GM12878 (cell line): ENCODE measurements around the gene P2RY11. TPM values are rescaled to one million over a fixed set of nuclear protein-coding genes. Genes with fewer than 3 reads are reported as not detected.

Source experiments
- ATAC-seq: fragments of 200-7000 bp; cut with Tn5 transposase; 3 replicates; pipeline ENCODE4 v1.9.1; 2020; ENCODE audit warnings: mild to moderate bottlenecking, moderate library complexity
- BruUV-seq: library from RNA; stranded (reverse); fragments of 400-500 nt; replicated peaks from 2 replicates; lab custom pipeline; 2021; lab: Mats Ljungman, UMichigan
- CTCF ChIA-PET: fragments of 300-600 bp; sonication (Branson Sonifier 250); formaldehyde crosslinking; extraction: SDS; loops from one replicate; lab custom pipeline; 2021; ENCODE audit warnings: inconsistent platforms; lab: Yijun Ruan, JAX
- POLR2A ChIA-PET: fragments of 350-600 bp; formaldehyde crosslinking; extraction: SDS; loops from one replicate; lab custom pipeline; 2021; ENCODE audit warnings: inconsistent platforms; lab: Charles Lee
- RAD21 ChIA-PET: fragments of 300-600 bp; sonication (Branson Sonifier 250); formaldehyde crosslinking; loops from one replicate; lab custom pipeline; 2023; ENCODE audit warnings: antibody characterized with exemption; ENCODE audit not compliant: unreplicated experiment; lab: Charles Lee
- SMC1A ChIA-PET: fragments of 300-600 bp; sonication (Branson Sonifier 250); formaldehyde crosslinking; loops from one replicate; lab custom pipeline; 2023; ENCODE audit not compliant: unreplicated experiment, uncharacterized antibody; lab: Charles Lee
- DNase-seq: peaks from one replicate; pipeline ENCODE4 v3.0.0-alpha.2; 2011; ENCODE audit warnings: low read depth, low spot score
- FAIRE-seq: peaks from 3 replicates; lab custom pipeline; 2011; peaks lifted over from hg19 to GRCh38; lab: Jason Lieb, UNC
- H2AFZ ChIP-seq: 2 replicates; pipeline ENCODE4 v1.6.0; 2011; ENCODE audit warnings: low read depth, low read length, control low read depth; ENCODE audit not compliant: control insufficient read depth
- H3K27ac ChIP-seq: 2 replicates; pipeline ENCODE4 v1.5.1; 2011; ENCODE audit warnings: control low read depth; ENCODE audit not compliant: control insufficient read depth, insufficient read depth
- H3K27me3 ChIP-seq, 2 experiments: replicated peaks in 1 of 2; 2 replicates each; pipeline versions ENCODE4 v1.6.0 to v1.6.1; 2011; ENCODE audit warnings: low read length in 1 of 2; ENCODE audit not compliant: control insufficient read depth in 2 of 2, insufficient read depth in 2 of 2
- H3K36me3 ChIP-seq, 2 experiments: 2 replicates each; pipeline ENCODE4 v1.5.1; 2011; ENCODE audit warnings: low read length in 1 of 2; ENCODE audit not compliant: control insufficient read depth in 2 of 2, insufficient read depth in 2 of 2
- H3K4me1 ChIP-seq: 2 replicates; pipeline ENCODE4 v1.6.1; 2011; ENCODE audit warnings: mild to moderate bottlenecking, low read length, moderate library complexity, mixed read lengths; ENCODE audit not compliant: control insufficient read depth, insufficient read depth
- H3K4me2 ChIP-seq: 2 replicates; pipeline ENCODE4 v1.6.0; 2011; ENCODE audit warnings: control low read depth; ENCODE audit not compliant: control insufficient read depth, insufficient read depth
- H3K4me3 ChIP-seq: fragments of 200-600 bp; sonication (generic); 2 replicates; pipeline ENCODE4 v1.5.1; 2016
- H3K79me2 ChIP-seq: 2 replicates; pipeline ENCODE4 v1.6.0; 2011; ENCODE audit warnings: low read length; ENCODE audit not compliant: control insufficient read depth, insufficient read depth
- H3K9ac ChIP-seq: 2 replicates; pipeline ENCODE4 v1.8.0; 2011; ENCODE audit warnings: low read length, control low read depth, mixed read lengths; ENCODE audit not compliant: control insufficient read depth, insufficient read depth
- H3K9me3 ChIP-seq: replicated peaks from 3 replicates; pipeline ENCODE4 v1.5.1; 2011; ENCODE audit warnings: mild to moderate bottlenecking, low read length; ENCODE audit not compliant: control insufficient read depth, insufficient read depth
- H4K20me1 ChIP-seq: 2 replicates; pipeline ENCODE4 v1.6.0; 2011; ENCODE audit not compliant: control insufficient read depth, insufficient read depth
- BACH1 ChIP-seq: fragments of 450-650 bp; IDR thresholded peaks from 2 replicates; pipeline ENCODE4 v1.6.1; 2017; ENCODE audit warnings: mild to moderate bottlenecking, borderline replicate concordance
- CBFB ChIP-seq: IDR thresholded peaks from 2 replicates; pipeline ENCODE4 v1.6.1; 2016; ENCODE audit warnings: antibody characterized with exemption, low read depth
- CHD2 ChIP-seq: IDR thresholded peaks from 2 replicates; pipeline ENCODE4 v1.6.1; 2011; ENCODE audit warnings: low read depth, low read length, improper control_type of control experiment, borderline replicate concordance
- DPF2 ChIP-seq: fragments of 450-650 bp; IDR thresholded peaks from 2 replicates; pipeline ENCODE4 v1.6.1; 2017; ENCODE audit warnings: mild to moderate bottlenecking
- EGR1 ChIP-seq, 2 experiments: IDR thresholded peaks; 1 replicate in 1 of 2; 2 replicates in 1 of 2; pipeline ENCODE4 v1.6.1; 2011 to 2012; ENCODE audit warnings: low read depth in 2 of 2, low read length in 2 of 2, borderline replicate concordance in 1 of 2, mild to moderate bottlenecking in 1 of 2, moderate library complexity in 1 of 2
- HDGF ChIP-seq: fragments of 450-650 bp; IDR thresholded peaks from 2 replicates; pipeline ENCODE4 v1.6.1; 2016; ENCODE audit warnings: antibody characterized with exemption
- NFXL1 ChIP-seq: fragments of 450-650 bp; IDR thresholded peaks from 2 replicates; pipeline ENCODE4 v1.6.1; 2017; ENCODE audit warnings: antibody characterized with exemption, mild to moderate bottlenecking, borderline replicate concordance
- NR2C1 ChIP-seq: fragments of 450-650 bp; IDR thresholded peaks from 2 replicates; pipeline ENCODE4 v1.6.1; 2017; ENCODE audit warnings: antibody characterized with exemption, mild to moderate bottlenecking, moderate library complexity
- NRF1 ChIP-seq: conservative IDR thresholded peaks from 2 replicates; pipeline ENCODE4 v1.6.1; 2011; ENCODE audit warnings: mild to moderate bottlenecking, low read depth, low read length, improper control_type of control experiment
- POLR2A ChIP-seq: IDR thresholded peaks from 2 replicates; pipeline ENCODE4 v1.6.1; 2011; ENCODE audit warnings: low read depth, mild to moderate bottlenecking, low read length
- POLR2AphosphoS2 ChIP-seq: IDR thresholded peaks from 2 replicates; pipeline ENCODE4 v1.6.1; 2011; ENCODE audit warnings: low read depth, mild to moderate bottlenecking, low read length, improper control_type of control experiment, moderate library complexity
- POU2F2 ChIP-seq: IDR thresholded peaks from 3 replicates; pipeline ENCODE4 v1.6.1; 2011; ENCODE audit warnings: low read depth, mild to moderate bottlenecking, low read length, borderline replicate concordance
- SRF ChIP-seq, 2 experiments: IDR thresholded peaks; 2 replicates each; pipeline ENCODE4 v1.6.1; 2011; ENCODE audit warnings: low read depth in 2 of 2, low read length in 2 of 2, mild to moderate bottlenecking in 1 of 2, moderate library complexity in 1 of 2
- TCF12 ChIP-seq: IDR thresholded peaks from 2 replicates; pipeline ENCODE4 v1.6.1; 2011; ENCODE audit warnings: low read depth, mild to moderate bottlenecking, low read length
- ZBED1 ChIP-seq: IDR thresholded peaks from 2 replicates; pipeline ENCODE4 v1.6.1; 2016; ENCODE audit warnings: borderline replicate concordance
- WGBS: methylation state at CpG from one replicate; pipeline ENCODE4 v1.1.6; 2016; ENCODE audit warnings: low lambda C conversion rate; ENCODE audit not compliant: insufficient replicate concordance, insufficient coverage; ENCODE audit errors: missing lambda C conversion rate; 5-methylcytosine and 5-hydroxymethylcytosine counted together
- in situ Hi-C: fragments of 300-500 bp; cut with MboI; formaldehyde crosslinking; loops from 9 replicates; pipeline ENCODE4 v1.14.3; 2018; ENCODE audit warnings: mixed read lengths
- intact Hi-C: fragments of 100-400 bp; cut with micrococcal nuclease; formaldehyde crosslinking; loops from one replicate; pipeline ENCODE4 v1.14.2; 2022; ENCODE audit not compliant: unreplicated experiment
- polyA plus RNA-seq, 11 experiments: library from polyadenylated mRNA; depleted of rRNA in 4 of 11; unstranded in 6 of 11; stranded (reverse) in 5 of 11; fragments of >200 nt; fragmentation: Nextera tagmentation in 4 of 11; fragmentation: Illumina TruSeq in 1 of 11; extraction: Ambion mirVana in 4 of 11; extraction: Trizol in 1 of 11; gene quantifications; 1 replicate in 1 of 11; 2 replicates in 10 of 11; pipeline versions ENCODE4 v1.2.1 to v1.2.3, GENCODE V29; 2011 to 2016; ENCODE audit warnings: inconsistent platforms in 2 of 11, missing spikeins in 2 of 11, low read depth in 1 of 11
- total RNA-seq, 4 experiments: library from RNA; depleted of rRNA in 3 of 4; stranded (reverse); fragments of >200 nt in 3 of 4; fragmentation: Illumina TruSeq in 1 of 4; extraction: Trizol in 1 of 4; gene quantifications; 2 replicates each; pipeline versions ENCODE4 v1.2.1 to v1.2.3, GENCODE V29; 2013 to 2021
- TF ChIP-seq, protein P1 (sequence below): fragments of 450-650 bp; IDR thresholded peaks from 2 replicates; pipeline ENCODE4 v1.6.1; 2017; ENCODE audit warnings: mild to moderate bottlenecking
- TF ChIP-seq, protein P2 (sequence below): fragments of 450-650 bp; IDR thresholded peaks from 2 replicates; pipeline ENCODE4 v1.6.1; 2017; ENCODE audit warnings: borderline replicate concordance
- TF ChIP-seq, protein P3 (sequence below): IDR thresholded peaks from 2 replicates; pipeline ENCODE4 v1.6.1; 2011; ENCODE audit warnings: mild to moderate bottlenecking, low read depth, low read length, moderate library complexity; ENCODE audit not compliant: insufficient replicate concordance

The P2RY11 gene
- total and polyA plus RNA-seq, 10 of the 15 experiments (the other 5 are each of a cell fraction or from before 2014, with no cell fraction given) = 0.14 to 46.5 (median 7.6) TPM

DNA sequence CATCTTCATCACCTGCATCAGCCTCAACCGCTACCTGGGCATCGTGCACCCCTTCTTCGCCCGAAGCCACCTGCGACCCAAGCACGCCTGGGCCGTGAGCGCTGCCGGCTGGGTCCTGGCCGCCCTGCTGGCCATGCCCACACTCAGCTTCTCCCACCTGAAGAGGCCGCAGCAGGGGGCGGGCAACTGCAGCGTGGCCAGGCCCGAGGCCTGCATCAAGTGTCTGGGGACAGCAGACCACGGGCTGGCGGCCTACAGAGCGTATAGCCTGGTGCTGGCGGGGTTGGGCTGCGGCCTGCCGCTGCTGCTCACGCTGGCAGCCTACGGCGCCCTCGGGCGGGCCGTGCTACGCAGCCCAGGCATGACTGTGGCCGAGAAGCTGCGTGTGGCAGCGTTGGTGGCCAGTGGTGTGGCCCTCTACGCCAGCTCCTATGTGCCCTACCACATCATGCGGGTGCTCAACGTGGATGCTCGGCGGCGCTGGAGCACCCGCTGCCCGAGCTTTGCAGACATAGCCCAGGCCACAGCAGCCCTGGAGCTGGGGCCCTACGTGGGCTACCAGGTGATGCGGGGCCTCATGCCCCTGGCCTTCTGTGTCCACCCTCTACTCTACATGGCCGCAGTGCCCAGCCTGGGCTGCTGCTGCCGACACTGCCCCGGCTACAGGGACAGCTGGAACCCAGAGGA is 2.6 kb downstream of the P2RY11 start:
- TF ChIP-seq BACH1 = peak; percentile 12; the same call in 1 of the 2 replicates
- TF ChIP-seq TCF12 = no peak
- no peak for TF ChIP-seq NFXL1
- peak; percentile 8; the same call in 1 of the 2 replicates for TF ChIP-seq ZBED1
- TF ChIP-seq EGR1 (IDR thresholded peaks at IDR 0.05; ENCODE audit: borderline replicate concordance in 1 of 2, low read depth in 2 of 2, low read length in 2 of 2) = peak in 1 of 2 experiments; percentile 17; a peak in 1 of 3 replicates
- no peak for TF ChIP-seq NRF1
- TF ChIP-seq NR2C1 = no peak
- TF ChIP-seq POLR2A = peak; percentile 35
- no peak for TF ChIP-seq DPF2
- TF ChIP-seq, protein P1, sequence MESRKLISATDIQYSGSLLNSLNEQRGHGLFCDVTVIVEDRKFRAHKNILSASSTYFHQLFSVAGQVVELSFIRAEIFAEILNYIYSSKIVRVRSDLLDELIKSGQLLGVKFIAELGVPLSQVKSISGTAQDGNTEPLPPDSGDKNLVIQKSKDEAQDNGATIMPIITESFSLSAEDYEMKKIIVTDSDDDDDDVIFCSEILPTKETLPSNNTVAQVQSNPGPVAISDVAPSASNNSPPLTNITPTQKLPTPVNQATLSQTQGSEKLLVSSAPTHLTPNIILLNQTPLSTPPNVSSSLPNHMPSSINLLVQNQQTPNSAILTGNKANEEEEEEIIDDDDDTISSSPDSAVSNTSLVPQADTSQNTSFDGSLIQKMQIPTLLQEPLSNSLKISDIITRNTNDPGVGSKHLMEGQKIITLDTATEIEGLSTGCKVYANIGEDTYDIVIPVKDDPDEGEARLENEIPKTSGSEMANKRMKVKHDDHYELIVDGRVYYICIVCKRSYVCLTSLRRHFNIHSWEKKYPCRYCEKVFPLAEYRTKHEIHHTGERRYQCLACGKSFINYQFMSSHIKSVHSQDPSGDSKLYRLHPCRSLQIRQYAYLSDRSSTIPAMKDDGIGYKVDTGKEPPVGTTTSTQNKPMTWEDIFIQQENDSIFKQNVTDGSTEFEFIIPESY = peak; percentile 3; the same call in 1 of the 2 replicates
- peak; percentile 45; the same call in 2 of the 3 replicates for TF ChIP-seq POU2F2
- TF ChIP-seq CHD2 = no peak
- TF ChIP-seq CBFB = 0 out of 2 replicates have a peak, but pooled peaks have one; percentile 17
- TF ChIP-seq, protein P2, sequence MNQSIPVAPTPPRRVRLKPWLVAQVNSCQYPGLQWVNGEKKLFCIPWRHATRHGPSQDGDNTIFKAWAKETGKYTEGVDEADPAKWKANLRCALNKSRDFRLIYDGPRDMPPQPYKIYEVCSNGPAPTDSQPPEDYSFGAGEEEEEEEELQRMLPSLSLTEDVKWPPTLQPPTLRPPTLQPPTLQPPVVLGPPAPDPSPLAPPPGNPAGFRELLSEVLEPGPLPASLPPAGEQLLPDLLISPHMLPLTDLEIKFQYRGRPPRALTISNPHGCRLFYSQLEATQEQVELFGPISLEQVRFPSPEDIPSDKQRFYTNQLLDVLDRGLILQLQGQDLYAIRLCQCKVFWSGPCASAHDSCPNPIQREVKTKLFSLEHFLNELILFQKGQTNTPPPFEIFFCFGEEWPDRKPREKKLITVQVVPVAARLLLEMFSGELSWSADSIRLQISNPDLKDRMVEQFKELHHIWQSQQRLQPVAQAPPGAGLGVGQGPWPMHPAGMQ = no peak
- TF ChIP-seq, protein P3, sequence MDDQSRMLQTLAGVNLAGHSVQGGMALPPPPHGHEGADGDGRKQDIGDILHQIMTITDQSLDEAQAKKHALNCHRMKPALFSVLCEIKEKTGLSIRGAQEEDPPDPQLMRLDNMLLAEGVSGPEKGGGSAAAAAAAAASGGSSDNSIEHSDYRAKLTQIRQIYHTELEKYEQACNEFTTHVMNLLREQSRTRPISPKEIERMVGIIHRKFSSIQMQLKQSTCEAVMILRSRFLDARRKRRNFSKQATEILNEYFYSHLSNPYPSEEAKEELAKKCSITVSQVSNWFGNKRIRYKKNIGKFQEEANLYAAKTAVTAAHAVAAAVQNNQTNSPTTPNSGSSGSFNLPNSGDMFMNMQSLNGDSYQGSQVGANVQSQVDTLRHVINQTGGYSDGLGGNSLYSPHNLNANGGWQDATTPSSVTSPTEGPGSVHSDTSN = peak; percentile 8
- TF ChIP-seq POLR2AphosphoS2 = 0 out of 2 replicates have a peak, but pooled peaks have one; percentile 82
- TF ChIP-seq HDGF = no peak
- 0 out of 4 replicates have a peak, but pooled peaks of 1 of the 2 experiments have one; percentile 16 for TF ChIP-seq SRF (IDR thresholded peaks at IDR 0.05; ENCODE audit: low read depth in 2 of 2, low read length in 2 of 2)
- H4K20me1 ChIP-seq = no peaks in the 10 kb centered on the region
- CTCF ChIA-PET = interaction anchor here (0.8 to 9.8 kb wide), 4 partner anchors 14 to 182 kb away, joined by 3 to 171 read pairs (median 24); partner anchors contain the start of gene ANGPTL6
- SMC1A ChIA-PET = interaction anchor here (0.8 to 11.4 kb wide), 6 partner anchors 8 to 182 kb away, joined by 3 to 150 read pairs (median 4); partner anchors contain the start of genes ANGPTL6 and PPAN
- WGBS = 88% methylated on average over 43 of the region's 43 CpGs
- RAD21 ChIA-PET = interaction anchor here (0.6 to 8.6 kb wide), 2 partner anchors 14 to 176 kb away, joined by 5 to 166 read pairs; partner anchors contain the start of gene ANGPTL6
- no peak overlapping the region for H2AFZ ChIP-seq
- H3K4me1 ChIP-seq = peaks cover 37% of the 10 kb centered on the region
- no peak overlapping the region for H3K27ac ChIP-seq
- POLR2A ChIA-PET = interaction anchor here (0.6 to 5.4 kb wide), 8 partner anchors 8 to 136 kb away, joined by 3 to 58 read pairs (median 4); partner anchors contain the start of genes ANGPTL6 and PPAN
- ATAC-seq = no peak
- no peak overlapping the region for H3K4me3 ChIP-seq
- DNase-seq = no peak
- no peak overlapping the region for H3K4me2 ChIP-seq
- FAIRE-seq = no peak
- in situ Hi-C loops (no loop called here), intact Hi-C loops (loop anchor here (1.0 to 5.0 kb wide), 2 partner anchors 87 to 183 kb away; no protein-coding TSS in a partner anchor)
- H3K27me3 ChIP-seq = no peaks in the 10 kb centered on the region
- no peak overlapping the region for H3K9ac ChIP-seq
- H3K36me3 ChIP-seq = peaks cover 11 to 55% of the 10 kb centered on the region in 2 experiments; a peak in 3 of 4 replicates
- no peaks in the 10 kb centered on the region for H3K9me3 ChIP-seq
- BruUV-seq = no TSS peak
- H3K79me2 ChIP-seq = peaks cover 41% of the 10 kb centered on the region
